Mesothelial cell of epicardium (in vitro differentiated cells): ENCODE data around the gene CYP2D6. TPM values are rescaled to one million over a fixed set of nuclear protein-coding genes. Genes with fewer than 3 reads are reported as not detected.
"Not testable (repeated sequence)": the region's sequence is repeated elsewhere in the genome, so short reads cannot be mapped to it uniquely, and the experiment has no call there.

Experiments
- DNase-seq, 2 experiments: peaks; one replicate each; pipeline ENCODE4 v3.0.0; 2021; ENCODE audit warnings: low spot score in 2 of 2; ENCODE audit not compliant: unreplicated experiment in 2 of 2
- H3K27ac Mint-ChIP-seq: 2 replicates; pipeline ENCODE4 v1.8.0; 2021; ENCODE audit warnings: mixed read lengths
- H3K27me3 Mint-ChIP-seq: 2 replicates; pipeline ENCODE4 v1.8.0; 2021; ENCODE audit warnings: low read depth, mixed read lengths
- H3K36me3 Mint-ChIP-seq: 2 replicates; pipeline ENCODE4 v1.8.0; 2021; ENCODE audit warnings: mixed read lengths
- H3K4me1 Mint-ChIP-seq: 2 replicates; pipeline ENCODE4 v1.8.0; 2021; ENCODE audit warnings: mixed read lengths
- H3K4me3 Mint-ChIP-seq: 2 replicates; pipeline ENCODE4 v1.8.0; 2021; ENCODE audit warnings: mild to moderate bottlenecking, moderate library complexity, mixed read lengths
- H3K9me3 Mint-ChIP-seq: 2 replicates; pipeline ENCODE4 v1.8.0; 2021; ENCODE audit warnings: mixed read lengths
- CTCF ChIP-seq: fragments of 200-600 bp; sonication (generic); IDR thresholded peaks from one replicate; pipeline ENCODE4 v1.5.0; 2021; ENCODE audit warnings: antibody characterized with exemption; ENCODE audit not compliant: unreplicated experiment
- total RNA-seq: library from RNA; stranded (reverse); gene quantifications from 3 replicates; pipeline ENCODE4 v1.2.1, GENCODE V29; 2021

CYP2D6 gene
- total RNA-seq, 1 donor from 2014 or later, result 7.2 TPM

DNA sequence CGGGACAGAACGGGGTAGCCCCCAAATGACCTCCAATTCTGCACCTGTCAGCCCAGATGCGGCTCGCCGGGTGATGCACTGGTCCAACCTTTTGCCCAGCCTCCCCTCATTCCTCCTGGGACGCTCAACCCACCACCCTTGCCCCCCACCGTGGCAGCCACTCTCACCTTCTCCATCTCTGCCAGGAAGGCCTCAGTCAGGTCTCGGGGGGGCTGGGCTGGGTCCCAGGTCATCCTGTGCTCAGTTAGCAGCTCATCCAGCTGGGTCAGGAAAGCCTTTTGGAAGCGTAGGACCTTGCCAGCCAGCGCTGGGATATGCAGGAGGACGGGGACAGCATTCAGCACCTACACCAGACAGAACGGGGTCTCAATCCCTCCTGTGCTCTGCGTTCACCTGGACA lies 2.6 kb downstream of the CYP2D6 start:
- H3K4me1 Mint-ChIP-seq, H3K27ac Mint-ChIP-seq, DNase-seq, H3K9me3 Mint-ChIP-seq, H3K27me3 Mint-ChIP-seq, H3K4me3 Mint-ChIP-seq, H3K36me3 Mint-ChIP-seq: not testable (repeated sequence)

DNA sequence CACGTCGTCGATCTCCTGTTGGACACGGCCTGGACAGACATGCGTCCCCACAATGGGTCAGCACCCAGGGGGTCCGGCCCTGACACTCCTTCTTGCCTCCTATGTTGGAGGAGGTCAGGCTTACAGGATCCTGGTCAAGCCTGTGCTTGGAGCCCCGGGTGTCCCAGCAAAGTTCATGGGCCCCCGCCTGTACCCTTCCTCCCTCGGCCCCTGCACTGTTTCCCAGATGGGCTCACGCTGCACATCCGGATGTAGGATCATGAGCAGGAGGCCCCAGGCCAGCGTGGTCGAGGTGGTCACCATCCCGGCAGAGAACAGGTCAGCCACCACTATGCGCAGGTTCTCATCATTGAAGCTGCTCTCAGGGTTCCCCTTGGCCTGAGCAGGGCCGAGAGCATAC lies 3.0 kb downstream of the CYP2D6 start:
- Mint-ChIP-seq H3K27me3 (no peaks in the 10 kb centered on the region), H3K27ac (no peak overlapping the region), H3K9me3 (no peaks in the 10 kb centered on the region), H3K4me1 (no peaks in the 10 kb centered on the region), H3K4me3 (no peak overlapping the region), H3K36me3 (peaks cover 2% of the 10 kb centered on the region)
- TF ChIP-seq CTCF, result no peak
- DNase-seq, result no peak

- H3K27me3 Mint-ChIP-seq, H3K27ac Mint-ChIP-seq, H3K36me3 Mint-ChIP-seq, DNase-seq, H3K4me1 Mint-ChIP-seq, H3K4me3 Mint-ChIP-seq, H3K9me3 Mint-ChIP-seq: not testable (repeated sequence)
Measured at GRCh38 chr22:42123529-42123928, 7.1 kb downstream of the CYP2D6 start.

DNA sequence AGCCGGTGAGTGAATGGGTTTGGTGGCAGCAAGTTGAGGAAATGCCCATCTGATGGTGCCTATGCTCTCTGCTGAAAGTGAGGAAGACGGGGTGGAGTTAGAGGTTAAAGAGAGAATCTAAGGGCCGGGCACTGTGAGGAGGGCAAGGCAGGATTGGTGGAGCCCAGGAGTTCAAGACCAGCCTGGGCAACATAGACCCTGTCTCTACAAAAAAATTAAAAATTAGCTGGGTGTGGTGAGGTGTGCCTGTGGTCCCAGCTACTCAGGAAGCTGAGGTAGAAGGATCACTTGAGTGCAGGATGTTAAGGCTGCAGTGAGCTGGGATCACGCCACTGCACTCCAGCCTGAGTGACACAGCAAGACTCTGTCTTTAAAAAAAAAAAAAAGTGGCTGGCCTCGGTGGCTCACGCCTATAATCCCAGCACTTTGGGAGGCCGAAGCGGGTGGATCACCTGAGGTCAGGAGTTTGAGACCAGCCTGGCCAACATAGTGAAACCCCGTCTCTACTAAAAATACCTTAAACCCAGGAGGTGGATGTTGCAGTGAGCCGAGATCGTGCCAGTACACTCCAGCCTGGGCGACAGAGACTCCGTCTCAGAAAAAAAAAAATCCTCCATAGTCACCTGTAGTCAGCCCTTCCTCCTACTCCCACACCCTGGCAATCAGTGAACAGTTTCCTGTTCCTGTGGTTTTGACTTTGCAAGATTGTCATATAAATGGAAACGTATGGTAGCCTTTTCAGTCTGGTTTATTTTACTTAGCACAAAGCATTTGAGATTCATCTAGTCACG lies 10.2 kb downstream of the CYP2D6 start:
- not testable (repeated sequence) for H3K27ac Mint-ChIP-seq, H3K4me1 Mint-ChIP-seq, H3K9me3 Mint-ChIP-seq

DNA sequence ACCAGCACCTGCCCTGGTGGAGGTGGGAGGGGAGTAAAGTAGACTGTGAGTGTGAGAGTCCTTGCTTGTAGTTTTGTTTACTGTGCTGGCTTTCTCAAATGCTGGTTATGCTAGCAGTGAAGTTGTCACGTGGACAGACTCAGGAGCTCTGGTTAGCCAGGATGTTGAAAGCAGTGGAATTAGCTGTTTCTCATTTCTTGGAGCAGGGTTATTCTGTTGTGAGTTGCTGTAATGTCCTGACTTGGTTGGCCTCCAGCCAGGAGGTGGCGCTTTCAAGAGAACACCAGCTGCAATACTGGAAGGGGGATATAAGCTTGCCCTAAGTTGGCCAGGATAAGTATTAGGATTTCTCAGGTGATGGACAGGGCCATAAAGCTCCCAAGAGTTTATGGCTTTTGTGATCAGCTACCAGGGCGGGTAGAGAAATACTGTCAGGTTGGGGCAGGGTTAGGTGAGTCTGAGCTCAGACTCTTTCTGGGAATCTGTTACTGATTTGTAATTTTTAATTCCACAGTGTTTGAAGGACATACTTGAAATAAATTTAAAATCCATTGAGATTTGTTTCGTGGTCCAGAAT lies 13.7 kb downstream of the CYP2D6 start:
- H3K9me3 Mint-ChIP-seq, result peaks cover 21% of the 10 kb centered on the region
- peaks cover 24% of the 10 kb centered on the region for H3K36me3 Mint-ChIP-seq
- no peaks in the 10 kb centered on the region for H3K4me1 Mint-ChIP-seq
- no peak for DNase-seq
- no peak overlapping the region for H3K4me3 Mint-ChIP-seq
- no peak overlapping the region for H3K27ac Mint-ChIP-seq
- no peaks in the 10 kb centered on the region for H3K27me3 Mint-ChIP-seq
- TF ChIP-seq CTCF, result no peak

More for the DNA sequence above, 10.2 kb downstream of the CYP2D6 start:
- DNase-seq, H3K36me3 Mint-ChIP-seq, H3K27me3 Mint-ChIP-seq, H3K4me3 Mint-ChIP-seq: not testable (repeated sequence)

GRCh38 chr22:42115420-42115830 lies 15.2 kb downstream of the CYP2D6 start:
- Mint-ChIP-seq H3K36me3 (peaks cover 24% of the 10 kb centered on the region), H3K9me3 (peaks cover 21% of the 10 kb centered on the region)
- H3K4me1 Mint-ChIP-seq, H3K4me3 Mint-ChIP-seq, H3K27ac Mint-ChIP-seq, DNase-seq, H3K27me3 Mint-ChIP-seq: not testable (repeated sequence)

DNA sequence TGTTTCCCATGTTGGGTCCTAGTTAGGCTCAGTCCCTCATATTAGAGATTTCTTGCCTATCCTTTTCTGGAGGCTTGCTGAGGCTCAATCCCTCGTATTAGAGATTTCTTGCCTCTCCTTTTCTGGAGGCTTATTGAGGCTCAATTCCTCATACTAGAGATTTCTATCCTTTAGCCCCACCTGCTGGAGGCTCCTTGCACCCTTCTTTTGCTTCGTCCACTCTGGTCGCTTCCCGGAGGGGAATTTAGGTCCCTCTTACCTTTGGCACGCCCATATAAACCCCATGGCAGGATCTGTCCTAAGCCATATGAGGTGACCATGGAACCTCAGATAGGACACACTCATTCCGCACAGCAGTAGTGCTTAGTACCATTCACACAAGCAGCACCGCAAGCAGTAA lies 15.9 kb downstream of the CYP2D6 start:
- H3K9me3 Mint-ChIP-seq, result peaks cover 21% of the 10 kb centered on the region
- peaks cover 24% of the 10 kb centered on the region for H3K36me3 Mint-ChIP-seq
- no peak overlapping the region for H3K27ac Mint-ChIP-seq
- H3K27me3 Mint-ChIP-seq, result no peaks in the 10 kb centered on the region
- TF ChIP-seq CTCF, result no peak
- H3K4me1 Mint-ChIP-seq, result no peaks in the 10 kb centered on the region
- no peak for DNase-seq
- H3K4me3 Mint-ChIP-seq, result no peak overlapping the region

- H3K4me3 Mint-ChIP-seq, H3K27me3 Mint-ChIP-seq, H3K4me1 Mint-ChIP-seq, H3K27ac Mint-ChIP-seq, DNase-seq: not testable (repeated sequence)
- peaks cover 21% of the 10 kb centered on the region for H3K9me3 Mint-ChIP-seq
- peaks cover 24% of the 10 kb centered on the region for H3K36me3 Mint-ChIP-seq
Measured at GRCh38 chr22:42112793-42113192, 17.8 kb downstream of the CYP2D6 start.
